Stomach (tissue), 4 donors: ENCODE results near the gene AGRP.

Experiments
- CTCF ChIP-seq, 7 experiments: fragments of 450-650 bp in 4 of 7; fragments of 200-600 bp in 3 of 7; sonication (generic) in 3 of 7; IDR thresholded peaks; one replicate each; pipeline ENCODE4 v1.5.1; 2016 to 2019; ENCODE audit warnings: antibody characterized with exemption in 7 of 7, control low read depth in 2 of 7, mild to moderate bottlenecking in 1 of 7
- POLR2A ChIP-seq, 4 donors: fragments of 450-650 bp; IDR thresholded peaks; one replicate each; pipeline ENCODE4 v1.6.1; 2016; ENCODE audit warnings: antibody characterized with exemption in 4 of 4, control low read depth in 2 of 4, mild to moderate bottlenecking in 1 of 4, moderate library complexity in 1 of 4
- POLR2AphosphoS5 ChIP-seq, 3 donors: sonication (generic); formaldehyde crosslinking; IDR thresholded peaks; one replicate each; pipeline ENCODE4 v1.6.1; 2016; ENCODE audit warnings: antibody characterized with exemption in 3 of 3

GRCh38 chr16:67481561-67482232 is 1.6 kb downstream of the AGRP start:
- no peak for TF ChIP-seq CTCF (IDR thresholded peaks at IDR 0.05)
- no peak for TF ChIP-seq POLR2A (IDR thresholded peaks at IDR 0.05)
- TF ChIP-seq POLR2AphosphoS5 (IDR thresholded peaks at IDR 0.05): no peak
